DMS 273 (cell line): Measurements from ENCODE around the gene RAB4B.
A peak's percentile ranks its signal among the peaks of the same experiment; 100 is the strongest.
"Not testable (repeated sequence)": the region's sequence is repeated elsewhere in the genome, so short reads cannot be mapped to it uniquely, and the experiment has no call there.

Experiments
- DNase-seq: peaks from one replicate; lab custom pipeline; 2025; ENCODE audit not compliant: unreplicated experiment; lab: John Stamatoyannopoulos, UW

The RAB4B gene, protein sequence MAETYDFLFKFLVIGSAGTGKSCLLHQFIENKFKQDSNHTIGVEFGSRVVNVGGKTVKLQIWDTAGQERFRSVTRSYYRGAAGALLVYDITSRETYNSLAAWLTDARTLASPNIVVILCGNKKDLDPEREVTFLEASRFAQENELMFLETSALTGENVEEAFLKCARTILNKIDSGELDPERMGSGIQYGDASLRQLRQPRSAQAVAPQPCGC

GRCh38 chr19:40777937-40778705, at the start of gene RAB4B:
RAB4B (plus strand) TSS chr19:40778247; CDS start chr19:40778376, 129 bp downstream.
- peak; percentile 100 for DNase-seq

DNA sequence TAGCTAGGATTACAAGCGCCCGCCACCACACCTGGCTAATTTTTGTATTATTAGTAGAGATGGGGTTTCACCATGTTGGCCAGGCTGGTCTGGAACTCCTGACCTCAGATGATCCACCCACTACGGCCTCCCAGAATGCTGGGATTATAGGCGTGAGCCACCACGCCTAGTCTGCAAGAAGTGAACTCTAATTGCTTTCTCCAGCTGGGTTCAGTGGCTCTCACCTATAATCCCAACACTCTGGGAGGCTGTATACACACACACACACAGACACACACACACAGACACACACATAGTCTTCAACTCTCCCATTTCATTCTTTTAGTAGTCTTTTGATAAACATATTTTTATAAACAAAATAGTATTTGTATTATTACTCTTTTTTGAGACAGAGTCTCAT, 48.0 kb upstream of the RAB4B start:
- not testable (repeated sequence) for DNase-seq

GRCh38 chr19:40732304-40732703, 45.7 kb upstream of the RAB4B start:
- not testable (repeated sequence) for DNase-seq

DNA sequence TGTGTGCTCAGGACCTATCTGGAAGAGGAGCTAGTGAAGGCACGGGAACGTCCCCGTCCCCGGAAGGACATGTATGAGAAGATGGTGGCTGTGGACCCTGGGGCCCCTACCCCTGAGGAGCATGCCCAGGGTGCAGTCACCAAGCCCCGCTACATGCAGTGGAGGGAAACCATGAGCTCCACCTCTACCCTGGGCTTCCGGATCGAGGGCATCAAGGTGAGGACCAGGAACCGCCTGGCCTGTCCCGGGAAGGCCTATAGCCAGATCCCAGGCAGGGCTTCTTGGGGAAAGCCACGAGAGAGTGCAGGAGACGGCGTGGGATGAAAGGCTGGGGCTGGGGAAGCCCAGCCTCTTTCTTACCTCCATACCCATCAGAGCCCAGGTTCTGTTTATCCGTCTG, 44.9 kb upstream of the RAB4B start:
- no peak for DNase-seq

DNA sequence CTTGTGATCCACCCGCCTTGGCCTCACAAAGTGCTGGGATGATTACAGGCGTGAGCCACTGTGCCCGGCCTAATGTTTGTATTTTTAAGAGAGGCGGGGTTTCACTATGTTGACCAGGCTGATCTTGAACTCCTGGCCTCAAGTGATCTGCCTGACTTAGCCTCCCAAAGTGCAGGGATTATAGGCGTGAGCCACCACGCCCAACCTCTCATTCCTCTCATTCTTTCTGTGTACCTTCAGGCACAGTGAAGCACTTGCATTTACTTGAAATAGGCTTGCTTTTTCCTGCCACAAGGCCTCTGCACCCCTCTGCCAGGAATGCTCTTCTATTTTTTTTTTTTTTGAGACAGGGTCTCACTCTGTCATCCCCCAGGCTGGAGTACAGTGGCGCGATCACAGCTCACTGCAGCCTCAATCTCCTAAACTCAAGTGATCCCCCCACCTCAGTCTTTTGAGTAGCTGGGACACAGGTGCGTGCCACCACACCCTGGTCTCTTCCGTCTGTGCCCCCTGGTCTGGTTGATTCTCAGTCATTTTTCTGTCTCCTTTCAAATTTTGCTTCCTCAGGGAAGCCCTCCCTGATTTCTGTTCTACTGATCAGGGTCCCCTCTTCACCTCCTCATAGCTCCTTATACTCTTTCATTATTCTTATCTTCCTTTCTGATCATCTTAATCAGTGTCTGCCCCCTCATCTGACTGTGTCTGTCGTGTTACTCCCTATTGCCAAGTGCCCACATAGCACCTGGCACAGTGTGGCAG, 42.9 kb upstream of the RAB4B start:
- DNase-seq, result no peak

GRCh38 chr19:40736661-40737060, 41.4 kb upstream of the RAB4B start:
- no peak for DNase-seq

GRCh38 chr19:40737102-40737644, 40.9 kb upstream of the RAB4B start:
- DNase-seq, result no peak

GRCh38 chr19:40739030-40739839, 38.8 kb upstream of the RAB4B start:
- DNase-seq, result no peak

DNA sequence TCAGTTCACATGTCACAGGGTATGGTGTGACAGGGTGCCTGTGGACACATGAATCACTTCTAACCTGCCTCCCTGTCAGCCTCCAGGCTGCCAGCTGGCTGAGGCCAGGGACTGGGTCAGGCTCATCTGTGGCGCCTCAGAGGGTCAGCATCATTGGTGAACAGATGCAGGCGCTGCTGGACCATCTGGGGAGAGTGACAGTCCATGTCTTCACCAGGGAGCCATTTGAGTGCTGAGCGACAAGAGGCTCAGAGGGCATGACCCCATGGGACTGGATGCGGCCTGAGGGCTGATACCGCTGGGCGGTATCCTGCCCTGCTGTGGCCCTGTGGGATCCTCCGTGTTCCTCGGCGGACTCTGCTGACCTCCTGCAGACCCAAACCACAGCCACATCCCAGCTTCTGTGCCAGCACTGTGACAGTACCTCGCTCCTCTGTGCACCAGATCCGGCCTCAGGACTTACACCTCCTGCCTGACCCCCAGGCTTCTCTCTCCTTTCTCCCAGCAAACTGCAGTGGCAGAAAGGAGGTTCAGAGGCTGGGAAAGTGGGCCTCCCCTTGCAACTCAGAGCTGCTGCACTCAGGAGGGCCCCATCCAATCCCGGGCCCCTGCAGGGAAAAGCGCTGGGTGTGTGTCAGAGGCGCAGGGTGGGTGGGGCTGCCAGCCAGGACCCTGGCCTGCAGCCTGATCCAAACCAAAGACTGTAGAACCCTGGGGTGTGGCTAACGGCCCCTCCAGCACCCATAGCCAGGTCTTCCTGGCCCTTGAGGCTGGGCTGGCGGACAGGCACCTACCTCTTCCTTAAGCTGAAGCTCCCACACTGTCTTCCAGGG, 38.0 kb upstream of the RAB4B start:
- no peak for DNase-seq

GRCh38 chr19:40740747-40741146, 37.3 kb upstream of the RAB4B start:
- DNase-seq, result no peak

- DNase-seq, result no peak
Measured at GRCh38 chr19:40741527-40742390, 36.3 kb upstream of the RAB4B start.

- no peak for DNase-seq
Measured at GRCh38 chr19:40742477-40742876, 35.6 kb upstream of the RAB4B start.

GRCh38 chr19:40742886-40743285, 35.2 kb upstream of the RAB4B start:
- no peak for DNase-seq

- DNase-seq, result no peak
Measured at GRCh38 chr19:40743926-40744325, 34.1 kb upstream of the RAB4B start.

- DNase-seq, result no peak
Measured at GRCh38 chr19:40744554-40745401, 33.3 kb upstream of the RAB4B start.

DNA sequence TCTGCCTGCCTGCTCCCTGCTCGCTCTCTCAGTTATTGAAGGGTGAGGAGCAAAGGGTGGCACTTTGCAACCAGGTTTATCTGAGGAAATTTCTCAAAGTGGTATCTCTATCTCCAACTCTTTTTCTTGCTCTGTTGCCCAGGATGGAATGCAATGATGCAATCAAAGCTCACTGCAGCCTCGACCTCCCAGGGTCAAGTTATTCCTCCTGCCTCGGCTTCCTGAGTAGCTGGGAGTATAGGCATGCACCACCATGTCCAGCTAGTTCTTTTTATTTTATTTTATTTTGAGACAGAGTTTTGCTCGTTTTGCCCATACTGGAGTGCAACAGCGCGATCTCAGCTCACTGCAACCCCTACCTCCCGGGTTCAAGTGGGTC, 32.7 kb upstream of the RAB4B start:
- no peak for DNase-seq

- no peak for DNase-seq
Measured at GRCh38 chr19:40747536-40747935, 30.5 kb upstream of the RAB4B start.
